Activated B cell treated with CpG ODN at 0.5 μM for 24 hours (primary cell): ENCODE results near the gene KLHL6. TPM values are rescaled to one million over a fixed set of nuclear protein-coding genes. Genes with fewer than 3 reads are reported as not detected.
A peak's percentile ranks its signal among the peaks of the same experiment; 100 is the strongest.

ENCODE experiments used
- ATAC-seq: fragments of 200-7000 bp; cut with Tn5 transposase; one replicate; pipeline ENCODE4 v1.10.0; 2021; ENCODE audit warnings: low read depth, mild to moderate bottlenecking, moderate library complexity
- CTCF ChIA-PET: fragments of 350-600 bp; sonication (Branson Sonifier 250); formaldehyde crosslinking; loops from one replicate; lab custom pipeline; 2021; ENCODE audit warnings: antibody characterized with exemption; lab: Charles Lee
- POLR2A ChIA-PET: fragments of 350-600 bp; sonication (Branson Sonifier 250); formaldehyde crosslinking; loops from one replicate; lab custom pipeline; 2021; ENCODE audit warnings: antibody characterized with exemption; lab: Charles Lee
- DNase-seq: peaks from one replicate; pipeline ENCODE4 v3.0.0; 2022
- H3K27ac Mint-ChIP-seq: one replicate; pipeline ENCODE4 v1.8.0; 2020; ENCODE audit warnings: mixed read lengths
- H3K27me3 Mint-ChIP-seq: one replicate; pipeline ENCODE4 v1.8.0; 2021; ENCODE audit warnings: mixed read lengths
- H3K36me3 Mint-ChIP-seq: one replicate; pipeline ENCODE4 v1.8.0; 2021; ENCODE audit warnings: low read depth, mixed read lengths
- H3K4me1 Mint-ChIP-seq: one replicate; pipeline ENCODE4 v1.8.0; 2021; ENCODE audit warnings: mixed read lengths
- H3K4me3 Mint-ChIP-seq: one replicate; pipeline ENCODE4 v1.8.0; 2020; ENCODE audit warnings: mild to moderate bottlenecking, mixed read lengths
- H3K9me3 Mint-ChIP-seq: one replicate; pipeline ENCODE4 v1.8.0; 2020; ENCODE audit warnings: mixed read lengths
- intact Hi-C: fragments of 100-400 bp; cut with micrococcal nuclease; formaldehyde crosslinking; loops from one replicate; pipeline ENCODE4 v1.15.1; 2024
- total RNA-seq: library from RNA; stranded (reverse); gene quantifications from 2 replicates; pipeline ENCODE4 v1.2.3, GENCODE V29; 2022
- TF ChIP-seq, protein P1 (sequence below): fragments of 200-600 bp; IDR thresholded peaks from one replicate; pipeline ENCODE4 v1.8.0; 2022; ENCODE audit warnings: antibody characterized with exemption, mild to moderate bottlenecking

KLHL6 gene
- total RNA-seq, 1 donor from 2014 or later, result 41.7 TPM

DNA sequence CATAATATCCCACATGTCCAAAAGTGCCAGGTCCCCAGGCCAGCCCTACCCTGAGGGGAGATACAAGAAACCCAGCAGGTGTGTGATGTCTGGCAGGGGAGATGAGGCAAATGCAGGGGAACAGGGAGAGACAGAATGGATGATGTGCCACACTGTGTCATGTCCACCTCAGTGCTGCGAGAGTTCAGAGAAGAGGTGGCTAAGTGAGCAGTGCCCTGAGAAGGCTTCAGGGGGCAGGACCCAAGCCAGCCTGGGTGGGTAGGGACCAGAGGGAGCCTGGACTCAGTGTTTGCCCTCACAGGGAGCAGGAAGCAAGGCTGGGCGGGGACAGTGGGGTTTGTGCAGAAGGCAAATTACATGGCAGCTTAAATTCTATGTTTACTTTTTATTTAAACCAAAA is 61.2 kb downstream of the KLHL6 start:
- intact Hi-C loops, result no loop called here
- ChIA-PET POLR2A (no interaction called here), CTCF (no interaction called here)
- DNase-seq (no peak), ATAC-seq (no peak)
- no peaks in the 10 kb centered on the region for H3K9me3 Mint-ChIP-seq
- peaks cover 82% of the 10 kb centered on the region for H3K36me3 Mint-ChIP-seq
- peak overlapping the region; percentile 24 for H3K27ac Mint-ChIP-seq
- TF ChIP-seq, protein P1, sequence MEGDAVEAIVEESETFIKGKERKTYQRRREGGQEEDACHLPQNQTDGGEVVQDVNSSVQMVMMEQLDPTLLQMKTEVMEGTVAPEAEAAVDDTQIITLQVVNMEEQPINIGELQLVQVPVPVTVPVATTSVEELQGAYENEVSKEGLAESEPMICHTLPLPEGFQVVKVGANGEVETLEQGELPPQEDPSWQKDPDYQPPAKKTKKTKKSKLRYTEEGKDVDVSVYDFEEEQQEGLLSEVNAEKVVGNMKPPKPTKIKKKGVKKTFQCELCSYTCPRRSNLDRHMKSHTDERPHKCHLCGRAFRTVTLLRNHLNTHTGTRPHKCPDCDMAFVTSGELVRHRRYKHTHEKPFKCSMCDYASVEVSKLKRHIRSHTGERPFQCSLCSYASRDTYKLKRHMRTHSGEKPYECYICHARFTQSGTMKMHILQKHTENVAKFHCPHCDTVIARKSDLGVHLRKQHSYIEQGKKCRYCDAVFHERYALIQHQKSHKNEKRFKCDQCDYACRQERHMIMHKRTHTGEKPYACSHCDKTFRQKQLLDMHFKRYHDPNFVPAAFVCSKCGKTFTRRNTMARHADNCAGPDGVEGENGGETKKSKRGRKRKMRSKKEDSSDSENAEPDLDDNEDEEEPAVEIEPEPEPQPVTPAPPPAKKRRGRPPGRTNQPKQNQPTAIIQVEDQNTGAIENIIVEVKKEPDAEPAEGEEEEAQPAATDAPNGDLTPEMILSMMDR, result no peak
- no peak overlapping the region for H3K4me3 Mint-ChIP-seq
- peaks cover 7% of the 10 kb centered on the region for H3K4me1 Mint-ChIP-seq
- H3K27me3 Mint-ChIP-seq, result no peaks in the 10 kb centered on the region

DNA sequence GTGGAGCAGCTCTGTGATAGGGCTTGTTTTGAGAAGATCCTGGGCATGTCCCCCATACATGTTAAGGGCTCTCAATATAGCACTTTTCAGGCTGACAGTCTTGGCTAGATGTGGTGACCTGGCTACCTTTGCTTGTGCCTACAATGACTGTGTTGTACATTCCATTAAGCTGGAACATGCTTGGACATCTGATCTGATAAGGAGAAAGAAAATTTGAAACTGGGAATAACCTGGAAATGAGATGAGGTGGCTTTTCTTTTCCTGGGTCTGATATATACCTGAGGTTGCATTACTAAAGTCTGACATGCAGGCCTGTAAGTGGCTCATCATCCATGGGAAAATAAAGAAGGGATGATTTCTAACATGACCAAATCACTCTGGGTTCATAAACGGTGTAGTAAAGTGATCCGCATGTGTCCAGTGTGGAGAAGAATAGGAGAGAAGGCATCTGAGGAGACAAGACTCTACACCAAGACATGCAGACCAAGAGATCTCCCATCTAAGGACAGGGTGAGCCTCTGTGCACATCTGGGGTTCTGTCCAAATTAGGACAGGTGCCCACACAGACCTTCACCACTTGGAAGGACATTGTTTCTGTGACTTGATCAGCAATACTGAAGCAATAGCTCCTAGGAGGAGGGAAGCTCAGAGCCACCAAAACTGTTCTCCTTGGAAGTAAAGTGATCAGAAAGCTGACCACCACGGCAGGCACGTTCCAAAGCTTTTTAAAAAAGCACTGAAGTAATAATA is 62.0 kb downstream of the KLHL6 start:
- no peaks in the 10 kb centered on the region for H3K27me3 Mint-ChIP-seq
- ChIA-PET CTCF (no interaction called here), POLR2A (no interaction called here)
- H3K4me1 Mint-ChIP-seq, result peaks cover 7% of the 10 kb centered on the region
- no peak overlapping the region for H3K4me3 Mint-ChIP-seq
- ATAC-seq (no peak), DNase-seq (no peak)
- intact Hi-C loops, result no loop called here
- no peak overlapping the region for H3K27ac Mint-ChIP-seq
- H3K36me3 Mint-ChIP-seq, result peaks cover 79% of the 10 kb centered on the region
- H3K9me3 Mint-ChIP-seq, result no peaks in the 10 kb centered on the region
- TF ChIP-seq, protein P1, result no peak

DNA sequence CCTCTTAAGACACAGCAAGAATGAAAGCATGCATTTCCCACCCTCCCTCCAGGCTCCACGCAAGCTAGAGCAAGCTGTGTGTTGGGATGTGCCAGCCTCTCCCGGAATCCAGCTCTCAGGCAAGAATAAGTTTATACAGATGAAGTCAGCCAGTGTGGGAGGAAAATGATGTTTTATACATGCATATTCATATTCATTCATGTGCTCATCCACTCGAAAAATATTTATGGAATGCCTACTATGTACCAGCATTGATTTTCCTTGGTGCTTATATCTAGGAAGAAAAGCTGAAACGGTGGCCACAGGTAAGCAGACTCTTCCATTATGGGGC is 62.7 kb downstream of the KLHL6 start:
- ChIA-PET CTCF (no interaction called here), POLR2A (interaction anchor here (1.0 kb wide), 1 partner anchor 14 kb away, joined by 3 read pairs; no protein-coding TSS in a partner anchor)
- no peak for ATAC-seq
- Mint-ChIP-seq H3K36me3 (peaks cover 74% of the 10 kb centered on the region), H3K9me3 (no peaks in the 10 kb centered on the region), H3K4me3 (no peak overlapping the region), H3K4me1 (peaks cover 7% of the 10 kb centered on the region), H3K27ac (no peak overlapping the region), H3K27me3 (no peaks in the 10 kb centered on the region)
- DNase-seq, result no peak
- TF ChIP-seq, protein P1, result no peak
- intact Hi-C loops, result no loop called here

DNA sequence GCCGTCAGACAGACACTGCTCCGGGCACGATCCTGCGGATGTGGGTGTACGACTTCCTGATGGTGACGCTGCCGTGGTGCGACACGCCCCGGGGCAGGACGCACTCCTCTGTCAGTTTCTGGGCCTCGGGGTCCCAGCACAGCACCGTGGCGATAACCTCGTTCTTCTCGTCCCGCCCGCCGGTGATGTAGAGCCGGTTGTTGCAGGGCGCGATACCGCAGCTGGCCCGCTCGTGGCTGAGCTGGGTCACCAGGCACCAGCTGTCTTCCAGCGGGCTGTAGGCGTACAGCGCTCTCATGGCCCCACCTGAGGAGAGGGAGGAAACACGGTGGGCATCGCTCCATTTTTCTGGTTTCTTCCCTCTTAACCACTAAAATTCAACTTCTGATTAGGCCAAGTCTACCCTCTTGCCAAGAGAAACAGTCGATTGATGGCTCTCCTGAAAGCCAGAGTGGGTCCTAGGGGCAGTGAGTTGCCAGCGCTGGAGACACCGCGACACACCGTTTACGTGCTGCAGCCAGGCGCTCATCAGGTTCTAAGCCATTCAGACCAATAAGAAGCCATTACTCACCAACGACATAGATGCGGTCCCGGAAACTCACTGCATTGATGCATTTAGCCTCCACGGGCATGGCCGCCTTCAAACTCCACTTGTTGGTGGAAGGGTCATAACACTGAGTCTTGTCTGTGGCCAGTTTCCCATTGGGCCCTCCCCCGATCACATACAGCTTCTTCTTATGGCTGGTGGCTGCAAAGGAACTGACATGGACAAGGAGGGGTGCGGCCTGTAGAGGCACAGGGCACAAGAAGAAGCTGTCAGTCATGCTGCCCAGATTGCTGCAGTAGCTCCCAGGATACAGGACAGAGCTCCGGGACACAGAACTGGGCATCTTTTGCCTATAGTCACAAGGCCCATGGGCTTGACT is 63.3 kb downstream of the KLHL6 start:
- Mint-ChIP-seq H3K9me3 (no peaks in the 10 kb centered on the region), H3K27me3 (no peaks in the 10 kb centered on the region), H3K27ac (no peak overlapping the region), H3K36me3 (peaks cover 68% of the 10 kb centered on the region), H3K4me3 (no peak overlapping the region), H3K4me1 (peaks cover 8% of the 10 kb centered on the region)
- CTCF ChIA-PET, result no interaction called here
- POLR2A ChIA-PET, result interaction anchor here (1.0 kb wide), 1 partner anchor 13 kb away, joined by 3 read pairs; no protein-coding TSS in a partner anchor
- intact Hi-C loops, result no loop called here
- TF ChIP-seq, protein P1, result no peak
- DNase-seq (no peak), ATAC-seq (no peak)
